SH-SY5Y (cell line): ENCODE data around the gene CAPN15.

Source experiments
- GATA2 ChIP-seq: IDR thresholded peaks from 2 replicates; pipeline ENCODE4 v1.6.1; 2011; ENCODE audit warnings: mild to moderate bottlenecking, low read depth, low read length
- GATA3 ChIP-seq: IDR thresholded peaks from 2 replicates; pipeline ENCODE4 v1.6.1; 2011; ENCODE audit warnings: low read depth, mild to moderate bottlenecking, low read length, moderate library complexity

CAPN15 gene

DNA sequence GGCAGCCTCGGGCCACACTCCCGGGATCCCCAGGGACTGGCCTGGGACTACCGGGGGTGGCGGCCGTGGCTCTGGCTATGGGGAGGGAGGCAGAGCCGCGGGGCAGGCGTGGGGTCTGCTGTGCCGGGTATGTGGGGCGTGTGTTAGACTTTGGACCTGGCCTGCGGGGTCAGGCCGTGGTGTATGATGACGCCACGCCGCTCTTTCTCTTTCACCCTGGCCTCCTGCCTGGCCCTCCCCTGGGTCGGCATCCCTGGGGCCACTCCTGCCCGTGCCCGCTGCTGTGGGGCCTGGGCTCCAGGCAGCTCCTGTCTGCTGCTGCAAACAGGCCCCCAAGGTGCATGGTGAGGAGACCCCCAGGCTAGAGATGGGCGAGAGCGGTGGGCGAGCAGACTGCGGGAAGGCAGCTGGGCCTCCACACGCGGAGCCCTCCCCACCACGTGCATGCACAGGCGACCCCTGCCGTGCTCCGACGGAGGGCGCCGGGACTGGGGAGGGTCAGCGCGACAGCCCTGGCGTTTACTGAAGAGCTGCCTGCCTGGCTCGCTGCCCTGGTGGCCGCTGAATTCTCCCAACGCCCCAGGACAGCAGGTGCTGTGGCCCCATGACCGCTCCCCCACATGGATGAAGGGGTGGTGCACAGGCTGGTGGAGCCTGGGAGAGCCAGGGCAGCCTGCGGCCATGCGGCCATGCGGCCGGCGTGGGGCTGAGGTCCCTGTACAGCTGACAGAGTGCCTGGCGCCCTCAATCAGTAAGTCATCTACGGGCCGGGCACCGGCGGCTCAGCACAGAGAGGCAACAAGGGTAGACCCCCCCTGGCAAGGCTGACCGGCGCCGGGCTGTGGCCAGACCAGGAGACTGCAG lies 16.0 kb downstream of the CAPN15 start:
- no peak for TF ChIP-seq GATA2
- no peak for TF ChIP-seq GATA3

DNA sequence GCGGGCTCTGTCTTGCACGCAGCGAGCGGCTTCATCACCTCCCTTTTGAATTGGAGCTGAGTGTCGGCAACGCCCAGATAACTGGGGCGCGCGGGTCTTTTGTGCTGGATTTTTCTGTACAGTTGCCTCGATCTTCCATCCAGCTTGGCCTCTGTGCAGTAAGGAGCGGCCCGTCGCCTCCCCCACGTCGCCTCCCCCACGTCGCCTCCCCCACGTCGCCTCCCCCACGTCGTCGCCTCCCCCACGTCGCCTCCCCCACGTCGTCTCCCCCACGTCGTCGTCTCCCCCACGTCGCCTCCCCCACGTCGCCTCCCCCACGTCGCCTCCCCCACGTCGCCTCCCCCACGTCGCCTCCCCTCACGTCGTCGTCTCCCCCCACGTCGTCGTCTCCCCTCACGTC lies 17.0 kb downstream of the CAPN15 start:
- TF ChIP-seq GATA2 (no peak), GATA3 (no peak)

DNA sequence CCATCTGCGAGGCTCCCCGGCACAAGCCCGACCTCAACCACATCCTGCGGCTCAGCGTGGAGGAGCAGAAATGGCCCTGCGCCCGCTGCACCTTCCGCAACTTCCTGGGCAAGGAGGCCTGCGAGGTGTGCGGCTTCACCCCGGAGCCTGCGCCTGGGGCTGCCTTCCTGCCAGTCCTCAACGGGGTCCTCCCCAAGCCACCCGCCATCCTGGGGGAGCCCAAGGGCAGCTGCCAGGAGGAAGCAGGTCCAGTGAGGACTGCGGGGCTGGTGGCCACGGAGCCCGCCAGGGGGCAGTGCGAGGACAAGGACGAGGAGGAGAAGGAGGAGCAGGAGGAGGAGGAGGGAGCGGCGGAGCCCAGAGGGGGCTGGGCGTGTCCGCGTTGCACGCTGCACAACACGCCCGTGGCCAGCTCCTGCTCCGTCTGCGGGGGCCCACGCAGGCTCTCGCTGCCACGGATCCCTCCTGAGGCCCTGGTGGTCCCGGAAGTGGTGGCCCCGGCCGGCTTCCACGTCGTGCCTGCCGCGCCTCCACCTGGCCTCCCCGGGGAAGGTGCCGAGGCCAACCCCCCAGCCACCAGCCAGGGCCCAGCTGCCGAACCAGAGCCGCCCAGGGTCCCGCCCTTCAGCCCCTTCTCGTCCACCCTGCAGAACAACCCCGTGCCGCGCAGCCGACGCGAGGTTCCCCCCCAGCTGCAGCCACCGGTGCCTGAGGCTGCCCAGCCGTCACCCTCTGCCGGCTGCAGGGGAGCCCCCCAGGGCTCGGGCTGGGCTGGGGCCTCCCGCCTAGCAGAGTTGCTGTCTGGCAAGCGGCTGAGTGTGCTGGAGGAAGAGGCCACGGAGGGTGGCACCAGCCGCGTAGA lies 19.6 kb downstream of the CAPN15 start:
- no peak for TF ChIP-seq GATA3
- TF ChIP-seq GATA2 = no peak

DNA sequence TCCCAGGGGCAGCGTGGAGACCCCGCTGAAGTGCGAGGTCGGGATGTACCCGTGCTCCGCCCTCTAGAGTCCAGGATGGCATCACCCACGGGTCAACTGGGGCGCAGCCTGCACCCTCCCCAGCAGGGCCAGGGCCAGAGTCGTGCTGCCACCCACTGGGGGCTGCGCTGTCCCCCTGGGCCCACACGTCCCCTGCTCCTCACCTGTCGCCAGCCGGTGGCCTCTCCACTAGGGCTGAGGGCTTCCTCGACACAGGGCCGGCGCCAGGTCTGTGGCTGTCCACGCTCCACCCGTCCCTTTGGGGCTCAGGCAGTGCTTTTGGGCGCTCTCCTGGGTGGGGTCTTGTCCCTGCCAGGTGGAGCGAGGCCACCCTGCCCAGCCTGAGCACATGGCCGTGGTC lies 21.1 kb downstream of the CAPN15 start:
- TF ChIP-seq GATA3 (no peak), GATA2 (no peak)

DNA sequence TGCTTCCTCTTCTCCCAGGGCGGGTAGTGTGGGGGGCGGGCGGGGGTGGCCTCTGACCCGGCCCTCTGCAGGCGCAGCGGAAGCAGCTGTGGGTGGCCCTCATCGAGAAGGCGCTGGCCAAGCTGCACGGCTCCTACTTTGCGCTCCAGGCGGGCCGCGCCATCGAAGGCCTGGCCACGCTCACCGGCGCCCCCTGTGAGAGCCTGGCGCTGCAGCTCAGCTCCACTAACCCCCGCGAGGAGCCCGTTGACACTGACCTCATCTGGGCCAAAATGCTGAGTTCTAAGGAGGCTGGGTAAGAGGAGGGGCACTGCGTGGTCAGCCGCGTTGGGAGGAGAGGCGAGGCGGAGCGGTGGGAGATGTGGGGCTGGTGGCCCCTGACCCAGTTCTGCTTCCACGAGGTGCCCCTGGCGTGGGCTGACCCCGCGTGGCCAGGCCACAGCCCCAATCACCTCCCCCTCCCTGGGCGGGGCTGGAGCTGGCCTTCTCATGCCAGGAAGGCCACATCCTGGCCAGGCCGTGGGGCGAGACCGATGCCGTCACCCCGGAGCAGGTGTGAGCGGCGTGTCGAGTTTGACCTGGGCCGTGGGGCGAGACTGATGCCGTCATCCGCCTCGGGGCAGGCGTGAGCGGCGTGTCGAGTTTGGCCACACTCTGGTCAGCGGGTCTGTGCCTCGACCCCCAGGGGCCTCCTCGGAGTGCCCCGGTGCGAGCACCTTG lies 22.2 kb downstream of the CAPN15 start:
- TF ChIP-seq GATA2 (no peak), GATA3 (no peak)

DNA sequence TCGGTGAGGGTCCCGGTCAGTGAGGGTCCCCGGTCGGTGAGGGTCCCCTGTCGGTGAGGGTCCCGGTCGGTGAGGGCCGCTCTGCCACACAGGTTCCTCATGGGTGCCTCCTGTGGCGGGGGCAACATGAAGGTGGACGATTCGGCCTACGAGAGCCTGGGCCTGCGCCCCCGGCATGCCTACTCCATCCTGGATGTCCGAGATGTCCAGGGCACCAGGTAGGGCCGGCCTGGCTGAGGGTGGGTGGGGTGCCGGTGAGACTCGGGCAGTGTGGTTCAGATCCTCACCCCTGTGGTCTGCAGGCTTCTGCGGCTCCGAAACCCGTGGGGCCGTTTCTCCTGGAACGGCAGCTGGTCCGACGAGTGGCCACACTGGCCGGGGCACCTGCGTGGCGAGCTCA lies 23.7 kb downstream of the CAPN15 start:
- TF ChIP-seq GATA3 = no peak
- TF ChIP-seq GATA2 = no peak

DNA sequence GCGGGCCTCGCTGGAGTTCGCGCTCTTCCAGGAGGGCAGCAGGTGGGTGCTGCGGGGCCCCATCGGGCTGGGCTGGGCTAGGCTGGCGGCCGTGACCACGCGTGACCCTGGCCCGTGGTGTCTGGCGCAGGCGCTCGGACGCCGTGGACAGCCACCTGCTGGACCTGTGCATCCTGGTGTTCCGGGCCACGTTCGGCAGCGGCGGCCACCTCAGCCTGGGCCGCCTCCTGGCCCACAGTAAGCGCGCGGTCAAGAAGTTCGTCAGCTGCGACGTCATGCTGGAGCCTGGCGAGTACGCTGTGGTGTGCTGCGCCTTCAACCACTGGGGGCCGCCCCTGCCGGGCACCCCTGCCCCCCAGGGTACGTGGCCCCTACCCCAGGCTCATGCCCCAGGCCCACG lies 24.7 kb downstream of the CAPN15 start:
- TF ChIP-seq GATA3 (no peak), GATA2 (no peak)

DNA sequence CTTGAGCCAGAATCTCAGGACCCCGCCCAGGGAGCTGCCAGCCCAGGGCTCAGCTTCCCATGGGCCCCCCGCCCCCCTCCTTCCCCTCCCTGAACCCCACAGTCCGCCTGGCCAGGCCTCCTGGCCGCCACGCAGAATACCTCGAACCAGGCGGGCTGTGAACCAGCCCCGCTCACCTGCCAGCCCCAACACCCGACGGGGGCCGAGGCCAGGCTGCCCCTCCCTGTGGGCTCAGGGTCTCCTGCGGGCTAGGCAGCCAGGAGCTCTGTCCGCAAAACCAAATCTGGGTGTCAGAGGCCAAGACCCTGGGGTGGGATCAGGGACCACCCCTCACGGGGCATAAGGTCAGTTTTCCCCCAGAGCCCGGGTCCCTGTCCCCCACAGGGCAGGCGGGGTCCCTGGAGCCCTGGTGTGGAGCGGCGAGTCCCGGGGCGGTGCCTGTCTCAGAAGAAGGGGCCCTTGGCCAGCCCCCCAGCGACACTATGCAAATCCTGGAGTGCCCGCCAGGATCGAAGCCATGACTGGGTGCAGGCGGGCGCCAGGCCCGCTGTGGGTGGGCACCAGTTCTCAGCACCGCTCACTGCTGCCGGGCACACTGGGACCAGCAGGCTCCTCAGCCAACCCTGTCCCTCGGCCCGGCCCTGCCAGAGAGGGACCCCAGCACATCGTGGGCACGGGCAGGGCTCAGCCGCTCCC lies 26.2 kb downstream of the CAPN15 start:
- TF ChIP-seq GATA3 (no peak), GATA2 (no peak)

DNA sequence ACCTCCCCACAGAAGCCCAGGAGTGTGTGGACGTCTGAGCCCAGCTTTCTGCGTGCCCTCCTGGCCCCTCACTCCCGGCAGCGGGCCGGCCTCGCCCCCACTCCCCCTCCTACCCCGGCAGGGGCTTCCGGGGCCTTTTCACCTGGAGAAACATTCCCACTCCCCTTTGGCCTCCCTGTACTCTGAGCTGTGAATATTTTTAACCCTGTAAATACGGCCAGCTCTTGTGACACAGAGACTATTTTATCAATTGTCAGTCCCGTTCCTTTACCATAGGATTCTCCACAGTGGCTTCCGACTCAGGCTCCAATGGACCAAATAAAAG lies 26.7 kb downstream of the CAPN15 start:
- TF ChIP-seq GATA2 (no peak), GATA3 (no peak)

DNA sequence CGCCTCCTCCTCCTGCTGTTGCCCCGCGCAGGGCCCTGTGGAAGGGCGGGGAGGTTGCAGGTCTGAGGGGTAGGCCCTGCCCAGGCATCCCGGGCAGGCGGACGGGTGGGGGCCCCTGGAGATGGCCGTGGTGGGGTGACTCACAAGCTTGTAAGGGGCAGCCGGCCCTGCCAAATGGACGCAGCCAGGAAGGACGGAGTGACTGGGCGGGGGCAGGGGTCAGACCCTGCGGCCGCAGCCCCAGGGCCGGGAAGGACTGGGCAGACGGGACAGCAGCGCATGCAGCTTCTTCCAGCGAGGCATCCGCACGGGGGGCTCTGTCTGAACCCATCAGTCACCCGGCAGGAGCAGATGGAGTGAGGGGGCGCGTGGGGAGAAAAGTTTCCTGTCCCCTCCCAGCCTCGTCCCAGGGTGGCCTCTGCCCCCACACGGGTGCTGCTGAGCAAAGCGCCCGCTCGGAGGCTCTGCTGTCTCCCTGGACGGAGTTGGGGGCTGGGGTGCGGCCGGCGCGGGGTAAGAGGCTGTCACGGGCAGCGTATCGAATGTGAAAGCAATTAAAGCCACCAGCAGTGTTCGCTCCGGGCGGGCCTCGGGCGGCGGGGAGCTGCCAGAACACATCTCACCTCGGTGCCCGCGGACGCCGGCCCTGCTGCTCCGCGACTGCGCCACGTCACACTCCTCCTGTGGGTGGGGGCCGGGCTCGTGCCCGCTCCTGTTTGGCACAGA lies 27.3 kb downstream of the CAPN15 start:
- TF ChIP-seq GATA3 (no peak), GATA2 (no peak)

DNA sequence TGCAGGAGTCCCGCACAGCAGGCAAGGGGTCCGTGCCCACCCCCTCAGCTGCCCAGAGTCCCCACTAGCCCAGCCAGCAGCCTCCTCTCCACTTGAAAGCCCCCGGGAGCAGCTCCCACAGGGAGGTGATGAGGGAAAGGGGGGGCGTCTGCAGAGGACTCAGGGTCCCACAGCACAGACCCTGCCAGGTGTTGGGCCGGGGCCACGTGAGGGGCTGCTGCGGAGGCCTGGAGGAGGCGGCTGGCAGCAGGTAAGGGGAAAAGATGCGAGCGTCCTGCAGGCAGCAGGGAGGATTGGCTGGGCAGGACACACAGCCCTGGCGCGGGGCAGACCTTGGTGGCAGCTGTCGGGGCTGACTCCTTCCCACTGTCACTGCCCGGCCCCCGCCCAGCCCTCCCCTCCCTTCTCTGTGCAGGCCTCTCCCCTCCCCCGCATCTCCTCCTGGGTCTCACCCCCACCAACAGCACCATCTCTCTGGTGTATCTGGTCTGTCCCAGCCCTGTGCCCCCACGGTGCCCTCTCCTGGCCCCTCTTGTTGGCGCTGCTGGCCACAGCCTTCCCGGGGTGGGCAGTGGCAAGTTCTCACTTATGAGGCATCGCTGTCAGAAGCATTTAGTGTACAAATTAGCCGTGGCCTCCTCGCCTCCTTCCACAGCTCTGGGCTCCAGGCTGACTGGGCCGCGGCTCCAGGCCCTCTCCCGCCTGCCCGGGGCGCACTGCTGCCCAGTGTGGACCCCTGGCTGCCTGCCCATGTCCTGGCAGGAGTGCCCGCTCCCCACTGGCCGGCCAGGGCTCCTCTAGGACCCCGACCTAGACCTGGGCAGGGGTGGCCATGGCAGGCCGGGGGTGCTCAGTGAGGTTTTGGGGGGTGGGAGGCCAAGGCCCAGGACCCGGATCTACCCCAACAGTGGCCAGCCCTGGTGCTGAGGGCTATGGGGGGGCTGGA lies 28.3 kb downstream of the CAPN15 start:
- TF ChIP-seq GATA3 (no peak), GATA2 (no peak)

DNA sequence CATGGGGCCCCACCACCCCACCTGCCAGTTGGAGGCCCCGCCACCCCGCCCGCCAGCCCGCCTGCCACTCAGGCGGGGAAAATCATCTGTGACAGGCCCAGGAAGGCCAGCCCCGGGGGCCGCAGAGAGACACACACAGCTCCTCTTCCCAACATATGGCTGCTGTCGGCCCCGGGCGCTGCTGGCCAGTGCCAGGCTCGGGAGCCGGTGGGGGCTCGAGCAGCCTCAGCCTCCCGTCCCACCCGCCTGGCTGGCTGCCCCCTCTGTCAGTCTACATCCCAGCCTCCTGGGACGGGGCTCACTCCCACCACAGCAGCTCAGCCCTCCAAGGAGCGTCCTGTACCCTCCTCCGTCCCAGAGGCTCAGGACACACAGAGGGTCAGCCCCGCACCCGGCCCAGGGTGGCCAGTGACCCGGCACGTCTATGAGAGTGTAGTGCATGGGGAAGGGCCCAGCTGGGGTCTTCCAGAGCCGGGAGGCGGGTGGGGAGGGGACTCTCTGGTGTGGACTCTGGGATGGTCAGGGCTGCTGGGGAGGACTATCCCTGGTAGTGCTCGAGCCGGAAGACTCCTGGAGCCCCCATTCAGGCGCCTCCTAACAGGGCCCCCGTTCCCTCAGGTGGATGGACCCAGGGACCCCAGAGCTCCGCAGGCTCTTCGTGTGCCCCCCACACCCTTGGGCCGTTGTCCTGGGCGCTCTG lies 29.1 kb downstream of the CAPN15 start:
- no peak for TF ChIP-seq GATA2
- TF ChIP-seq GATA3 = no peak
